OCI-LY1 (cell line): ENCODE data around the gene KCNIP4.

Experiments
- H2AFZ ChIP-seq: fragments of 200-600 bp; sonication (generic), shearing (Covaris generic); 2 replicates; pipeline ENCODE4 v1.6.0; 2014; ENCODE audit warnings: antibody characterized with exemption, mild to moderate bottlenecking, low read length
- H3F3A ChIP-seq: fragments of 200-600 bp; sonication (generic), shearing (Covaris generic); 2 replicates; pipeline ENCODE4 v1.6.0; 2014; ENCODE audit warnings: mild to moderate bottlenecking, antibody characterized with exemption, low read length, moderate library complexity; ENCODE audit not compliant: insufficient read depth
- H3K27ac ChIP-seq: fragments of 200-600 bp; sonication (generic); 2 replicates; pipeline ENCODE4 v1.5.1; 2014; ENCODE audit warnings: low read length, mixed run types, mild to moderate bottlenecking, low read depth; ENCODE audit not compliant: poor library complexity, severe bottlenecking
- H3K27me3 ChIP-seq: fragments of 200-600 bp; sonication (generic); 2 replicates; pipeline ENCODE4 v1.6.0; 2014; ENCODE audit warnings: antibody characterized with exemption, mild to moderate bottlenecking, low read length, moderate library complexity; ENCODE audit not compliant: insufficient read depth
- H3K36me3 ChIP-seq: fragments of 200-600 bp; sonication (generic); 2 replicates; pipeline ENCODE4 v1.6.1; 2014; ENCODE audit warnings: mild to moderate bottlenecking, antibody characterized with exemption, low read length, moderate library complexity, mixed read lengths; ENCODE audit not compliant: insufficient read depth
- H3K4me1 ChIP-seq: fragments of 200-600 bp; sonication (generic); 2 replicates; pipeline ENCODE4 v1.5.1; 2014; ENCODE audit warnings: mild to moderate bottlenecking, low read length, moderate library complexity; ENCODE audit not compliant: insufficient read depth, severe bottlenecking
- H3K4me2 ChIP-seq: fragments of 200-600 bp; sonication (generic), shearing (Covaris generic); 2 replicates; pipeline ENCODE4 v1.6.1; 2014; ENCODE audit warnings: low read length
- H3K4me3 ChIP-seq: fragments of 200-600 bp; sonication (generic); 2 replicates; pipeline ENCODE4 v1.5.1; 2014; ENCODE audit warnings: low read length, low read depth, mild to moderate bottlenecking, mixed read lengths; ENCODE audit not compliant: poor library complexity, severe bottlenecking
- H3K79me2 ChIP-seq: fragments of 200-600 bp; shearing (Covaris generic); 2 replicates; pipeline ENCODE4 v1.6.1; 2016; ENCODE audit warnings: mixed run types, low read length, mixed read lengths; ENCODE audit not compliant: insufficient read depth
- H3K9ac ChIP-seq: fragments of 200-600 bp; sonication (generic), shearing (Covaris generic); 2 replicates; pipeline ENCODE4 v1.6.1; 2014; ENCODE audit warnings: mild to moderate bottlenecking, low read length, mixed read lengths
- H3K9me2 ChIP-seq: fragments of 200-600 bp; sonication (generic), shearing (Covaris generic); 2 replicates; pipeline ENCODE4 v1.6.1; 2014; ENCODE audit warnings: low read depth, mild to moderate bottlenecking, low read length, mixed read lengths
- H3K9me3 ChIP-seq: fragments of 200-600 bp; shearing (Covaris generic); 2 replicates; pipeline ENCODE4 v1.6.1; 2014; ENCODE audit warnings: low read length, mixed read lengths
- H4K20me1 ChIP-seq: fragments of 200-600 bp; sonication (generic), shearing (Covaris generic); 2 replicates; pipeline ENCODE4 v1.6.0; 2016; ENCODE audit warnings: mild to moderate bottlenecking, low read length; ENCODE audit not compliant: insufficient read depth
- CTCF ChIP-seq: fragments of 200-600 bp; sonication (generic), shearing (Covaris generic); IDR thresholded peaks from 2 replicates; pipeline ENCODE4 v1.5.1; 2017; ENCODE audit warnings: mild to moderate bottlenecking, antibody characterized with exemption, low read length, moderate library complexity, mixed read lengths
- EZH2 ChIP-seq: fragments of 200-600 bp; sonication (generic), shearing (Covaris generic); IDR thresholded peaks from 2 replicates; pipeline ENCODE4 v1.8.0; 2017; ENCODE audit warnings: borderline replicate concordance, mixed run types, mild to moderate bottlenecking, antibody characterized with exemption, low read length, moderate library complexity, mixed read lengths

The KCNIP4 gene

GRCh38 chr4:20926529-20926928 lies 1022.0 kb downstream of the KCNIP4 start:
- Histone ChIP-seq H3K9me2 (no peaks in the 10 kb centered on the region), H3K9ac (no peak overlapping the region), H3K4me2 (no peak overlapping the region), H3F3A (no peaks in the 10 kb centered on the region), H3K4me3 (no peak overlapping the region), H4K20me1 (no peaks in the 10 kb centered on the region), H3K79me2 (no peaks in the 10 kb centered on the region), H3K27me3 (no peaks in the 10 kb centered on the region), H2AFZ (no peak overlapping the region), H3K36me3 (no peaks in the 10 kb centered on the region), H3K4me1 (no peaks in the 10 kb centered on the region), H3K9me3 (no peaks in the 10 kb centered on the region), H3K27ac (no peak overlapping the region)
- no peak for TF ChIP-seq EZH2
- no peak for TF ChIP-seq CTCF

- Histone ChIP-seq H4K20me1 (no peaks in the 10 kb centered on the region), H3K4me3 (no peak overlapping the region), H3K36me3 (no peaks in the 10 kb centered on the region), H3F3A (no peaks in the 10 kb centered on the region), H3K79me2 (no peaks in the 10 kb centered on the region), H3K9me3 (no peaks in the 10 kb centered on the region), H2AFZ (no peak overlapping the region), H3K27ac (no peak overlapping the region), H3K9ac (no peak overlapping the region), H3K27me3 (no peaks in the 10 kb centered on the region), H3K9me2 (no peaks in the 10 kb centered on the region), H3K4me2 (no peak overlapping the region), H3K4me1 (no peaks in the 10 kb centered on the region)
- no peak for TF ChIP-seq EZH2
- no peak for TF ChIP-seq CTCF
Measured at GRCh38 chr4:20925176-20925575, 1023.4 kb downstream of the KCNIP4 start.

- Histone ChIP-seq H3K4me3 (no peak overlapping the region), H3K4me1 (no peaks in the 10 kb centered on the region), H3K9me3 (no peaks in the 10 kb centered on the region), H3F3A (no peaks in the 10 kb centered on the region), H4K20me1 (no peaks in the 10 kb centered on the region), H3K27me3 (no peaks in the 10 kb centered on the region), H2AFZ (no peak overlapping the region), H3K79me2 (no peaks in the 10 kb centered on the region), H3K9ac (no peak overlapping the region), H3K4me2 (no peak overlapping the region), H3K27ac (no peak overlapping the region), H3K9me2 (no peaks in the 10 kb centered on the region), H3K36me3 (no peaks in the 10 kb centered on the region)
- TF ChIP-seq EZH2: no peak
- TF ChIP-seq CTCF: no peak
Measured at GRCh38 chr4:20922962-20923361, 1025.6 kb downstream of the KCNIP4 start.
